ENCODE results near the gene PANK2.

GRCh38 chr20:3935956-3936340 is 46.8 kb downstream of the PANK2 start:
- TF ChIP-seq CTCF (conservative IDR thresholded peaks at IDR 0.05; ENCODE audit: low read depth, low read length) (no peak), EZH2 (IDR thresholded peaks at IDR 0.05; ENCODE audit: low read length, unreplicated experiment) (no peak), EZH2phosphoT487 (IDR thresholded peaks at IDR 0.05; ENCODE audit: borderline replicate concordance, low read length) (no peak)

Data from PC-3 (cell line).